Peyer's patch (tissue), 4 donors: ENCODE measurements around the gene GSTM2.

ENCODE experiments used
- POLR2A ChIP-seq, 2 donors: fragments of 450-650 bp; IDR thresholded peaks; one replicate each; pipeline ENCODE4 v1.5.1; 2017; ENCODE audit warnings: antibody characterized with exemption in 2 of 2, mild to moderate bottlenecking in 2 of 2, moderate library complexity in 2 of 2
- TF ChIP-seq, protein P1 (sequence below), 6 experiments: fragments of 450-650 bp in 4 of 6; fragments of 200-600 bp in 2 of 6; sonication (generic) in 1 of 6; IDR thresholded peaks; one replicate each; pipeline ENCODE4 v1.5.1; 2017 to 2019; ENCODE audit warnings: antibody characterized with exemption in 6 of 6, mild to moderate bottlenecking in 3 of 6, moderate library complexity in 1 of 6

DNA sequence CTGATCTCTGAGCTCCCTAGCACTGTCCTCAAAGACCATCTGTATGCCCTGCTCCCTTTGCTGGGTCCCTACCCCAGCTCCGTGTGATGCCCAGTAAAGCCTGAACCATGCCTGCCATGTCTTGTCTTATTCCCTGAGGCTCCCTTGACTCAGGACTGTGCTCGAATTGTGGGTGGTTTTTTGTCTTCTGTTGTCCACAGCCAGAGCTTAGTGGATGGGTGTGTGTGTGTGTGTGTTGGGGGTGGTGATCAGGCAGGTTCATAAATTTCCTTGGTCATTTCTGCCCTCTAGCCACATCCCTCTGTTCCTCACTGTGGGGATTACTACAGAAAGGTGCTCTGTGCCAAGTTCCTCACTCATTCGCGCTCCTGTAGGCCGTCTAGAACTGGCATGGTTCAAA is 49.9 kb downstream of the GSTM2 start:
- TF ChIP-seq, protein P1, sequence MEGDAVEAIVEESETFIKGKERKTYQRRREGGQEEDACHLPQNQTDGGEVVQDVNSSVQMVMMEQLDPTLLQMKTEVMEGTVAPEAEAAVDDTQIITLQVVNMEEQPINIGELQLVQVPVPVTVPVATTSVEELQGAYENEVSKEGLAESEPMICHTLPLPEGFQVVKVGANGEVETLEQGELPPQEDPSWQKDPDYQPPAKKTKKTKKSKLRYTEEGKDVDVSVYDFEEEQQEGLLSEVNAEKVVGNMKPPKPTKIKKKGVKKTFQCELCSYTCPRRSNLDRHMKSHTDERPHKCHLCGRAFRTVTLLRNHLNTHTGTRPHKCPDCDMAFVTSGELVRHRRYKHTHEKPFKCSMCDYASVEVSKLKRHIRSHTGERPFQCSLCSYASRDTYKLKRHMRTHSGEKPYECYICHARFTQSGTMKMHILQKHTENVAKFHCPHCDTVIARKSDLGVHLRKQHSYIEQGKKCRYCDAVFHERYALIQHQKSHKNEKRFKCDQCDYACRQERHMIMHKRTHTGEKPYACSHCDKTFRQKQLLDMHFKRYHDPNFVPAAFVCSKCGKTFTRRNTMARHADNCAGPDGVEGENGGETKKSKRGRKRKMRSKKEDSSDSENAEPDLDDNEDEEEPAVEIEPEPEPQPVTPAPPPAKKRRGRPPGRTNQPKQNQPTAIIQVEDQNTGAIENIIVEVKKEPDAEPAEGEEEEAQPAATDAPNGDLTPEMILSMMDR (IDR thresholded peaks at IDR 0.05) = no peak
- TF ChIP-seq POLR2A (IDR thresholded peaks at IDR 0.05) = no peak
